Measurements from ENCODE around the gene CAB39L. TPM values are rescaled to one million over a fixed set of nuclear protein-coding genes. Genes with fewer than 3 reads are reported as not detected.

The CAB39L gene
- total and polyA plus RNA-seq, 2 donors (not counting 3 experiments of a cell fraction or from before 2014, with no cell fraction given) = 3.1 to 7.2 TPM

DNA sequence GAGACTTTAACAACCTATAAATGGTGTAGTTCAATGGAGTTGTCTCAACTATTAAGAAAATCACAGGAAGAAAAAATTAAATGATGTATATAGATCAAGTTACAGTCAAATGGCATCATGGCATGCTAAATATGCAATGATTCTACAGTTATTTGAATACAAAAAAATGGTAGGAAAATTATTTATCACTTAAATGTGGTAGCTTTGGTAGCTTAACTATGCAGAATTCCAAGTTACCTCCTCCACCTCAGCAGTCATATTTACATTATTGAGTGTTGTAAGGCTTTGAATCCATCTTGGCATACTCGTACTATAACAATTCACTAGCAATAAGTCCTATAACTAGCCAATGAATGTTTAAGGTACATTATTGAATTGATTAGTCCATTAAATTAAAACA is 36.8 kb downstream of the CAB39L start:
- Histone ChIP-seq H3K4me1 (ENCODE audit: control insufficient read depth, extremely low read depth, insufficient read depth, low read length) (no peaks in the 10 kb centered on the region), H3K9me1 (replicated peaks; ENCODE audit: control insufficient read depth, extremely low read depth, insufficient read depth, low read length) (no peaks in the 10 kb centered on the region), H3K27me3 (ENCODE audit: control insufficient read depth in 2 of 2, insufficient read depth in 2 of 2, low read length in 2 of 2) (no peaks in the 10 kb centered on the region), H4K20me1 (replicated peaks; ENCODE audit: control insufficient read depth, extremely low read depth, insufficient read depth, low read length) (no peaks in the 10 kb centered on the region), H3K9me3 (replicated peaks; ENCODE audit: control insufficient read depth, insufficient read depth, low read length) (no peaks in the 10 kb centered on the region), H3K4me3 (replicated peaks in 1 of 3; ENCODE audit: insufficient read depth in 1 of 3, low read depth in 1 of 3, low read length in 3 of 3) (no peak overlapping the region), H3K79me2 (ENCODE audit: control insufficient read depth, insufficient read depth, low read length) (no peaks in the 10 kb centered on the region), H3K9ac (replicated peaks; ENCODE audit: extremely low read depth, insufficient read depth, low read length) (no peak overlapping the region), H3K27ac (ENCODE audit: insufficient read depth, low read depth, low read length) (no peak overlapping the region), H3K4me2 (ENCODE audit: insufficient read depth, low read length) (no peak overlapping the region), H3K36me3 (ENCODE audit: control insufficient read depth in 2 of 2, extremely low read depth in 1 of 2, insufficient read depth in 2 of 2, low read length in 2 of 2) (no peaks in the 10 kb centered on the region), H2AFZ (ENCODE audit: low read depth, low read length) (no peak overlapping the region)
- dilution Hi-C loops (cut with MboI; ENCODE audit: extremely low pct_ligation_motif_present, low sequenced_read_pairs) (no loop called here), intact Hi-C loops (cut with micrococcal nuclease) (no loop called here)
- CTCF ChIA-PET = no interaction called here
- no peak for TF ChIP-seq JUN (IDR thresholded peaks at IDR 0.05; ENCODE audit: borderline replicate concordance, insufficient read depth, insufficient read length, low read depth)
- no peak for TF ChIP-seq POLR2A (IDR thresholded peaks at IDR 0.05; ENCODE audit: low read depth, low read length)
- TF ChIP-seq, protein P1, sequence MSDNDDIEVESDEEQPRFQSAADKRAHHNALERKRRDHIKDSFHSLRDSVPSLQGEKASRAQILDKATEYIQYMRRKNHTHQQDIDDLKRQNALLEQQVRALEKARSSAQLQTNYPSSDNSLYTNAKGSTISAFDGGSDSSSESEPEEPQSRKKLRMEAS (IDR thresholded peaks at IDR 0.05; ENCODE audit: insufficient read depth, insufficient read length) = no peak
- no peak for TF ChIP-seq POLR2AphosphoS5 (IDR thresholded peaks at IDR 0.05; ENCODE audit: insufficient read depth, low read depth, low read length)
- no peak for TF ChIP-seq FOS (IDR thresholded peaks at IDR 0.05; ENCODE audit: borderline replicate concordance, insufficient read depth, low read length)
- TF ChIP-seq EZH2 (IDR thresholded peaks at IDR 0.05; ENCODE audit: borderline replicate concordance, low read depth, low read length, severe bottlenecking) = no peak
- TF ChIP-seq, protein P2, sequence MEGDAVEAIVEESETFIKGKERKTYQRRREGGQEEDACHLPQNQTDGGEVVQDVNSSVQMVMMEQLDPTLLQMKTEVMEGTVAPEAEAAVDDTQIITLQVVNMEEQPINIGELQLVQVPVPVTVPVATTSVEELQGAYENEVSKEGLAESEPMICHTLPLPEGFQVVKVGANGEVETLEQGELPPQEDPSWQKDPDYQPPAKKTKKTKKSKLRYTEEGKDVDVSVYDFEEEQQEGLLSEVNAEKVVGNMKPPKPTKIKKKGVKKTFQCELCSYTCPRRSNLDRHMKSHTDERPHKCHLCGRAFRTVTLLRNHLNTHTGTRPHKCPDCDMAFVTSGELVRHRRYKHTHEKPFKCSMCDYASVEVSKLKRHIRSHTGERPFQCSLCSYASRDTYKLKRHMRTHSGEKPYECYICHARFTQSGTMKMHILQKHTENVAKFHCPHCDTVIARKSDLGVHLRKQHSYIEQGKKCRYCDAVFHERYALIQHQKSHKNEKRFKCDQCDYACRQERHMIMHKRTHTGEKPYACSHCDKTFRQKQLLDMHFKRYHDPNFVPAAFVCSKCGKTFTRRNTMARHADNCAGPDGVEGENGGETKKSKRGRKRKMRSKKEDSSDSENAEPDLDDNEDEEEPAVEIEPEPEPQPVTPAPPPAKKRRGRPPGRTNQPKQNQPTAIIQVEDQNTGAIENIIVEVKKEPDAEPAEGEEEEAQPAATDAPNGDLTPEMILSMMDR (IDR thresholded peaks at IDR 0.05; ENCODE audit: extremely low read depth in 1 of 2, insufficient read depth in 1 of 2, low read depth in 1 of 2, low read length in 2 of 2) = no peak
- TF ChIP-seq GATA2 (IDR thresholded peaks at IDR 0.05; ENCODE audit: insufficient read depth, insufficient read length, low read depth, low read length) = no peak
- no peak for TF ChIP-seq MYC (IDR thresholded peaks at IDR 0.05; ENCODE audit: low read depth, low read length)
- DNase-seq (ENCODE audit: low read depth, low spot score) (no peak), FAIRE-seq (no peak)
- no TSS peak for BruUV-seq (replicated peaks)
- POLR2A ChIA-PET = no interaction called here

Measured in endothelial cell of umbilical vein (primary cell).